DOHH2 (cell line): Measurements from ENCODE around the gene GLIS2.

ENCODE experiments used
- CTCF ChIP-seq: fragments of 200-600 bp; sonication (generic); IDR thresholded peaks from one replicate; pipeline ENCODE4 v1.5.1; 2014; ENCODE audit warnings: antibody characterized with exemption, mild to moderate bottlenecking, low read depth, low read length; ENCODE audit not compliant: poor library complexity, severe bottlenecking
- EZH2phosphoT487 ChIP-seq: fragments of 200-600 bp; sonication (generic); IDR thresholded peaks from 2 replicates; pipeline ENCODE4 v1.6.1; 2017; ENCODE audit warnings: borderline replicate concordance, mild to moderate bottlenecking, antibody characterized with exemption, low read length, moderate library complexity, mixed read lengths

DNA sequence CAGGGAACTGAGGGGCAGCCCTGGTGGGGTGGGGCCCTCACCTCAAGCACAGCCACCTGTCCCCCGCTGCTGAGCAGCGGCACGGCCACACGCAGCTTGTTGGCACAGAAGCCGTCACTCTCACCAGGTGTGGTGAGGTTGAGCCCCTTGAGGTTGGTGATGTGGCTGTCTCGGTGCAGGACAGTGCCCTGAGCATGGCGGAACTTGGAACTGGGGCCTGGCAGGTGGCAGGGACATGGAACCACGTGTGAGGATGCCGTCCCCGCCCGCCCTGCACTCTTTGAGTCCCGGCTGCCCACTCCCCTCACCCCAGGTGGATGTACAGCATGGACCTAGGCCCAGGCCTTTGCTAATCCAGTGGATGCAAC lies 46.1 kb downstream of the GLIS2 start:
- TF ChIP-seq CTCF (no peak), EZH2phosphoT487 (no peak)
